ES-I3 (cell line): ENCODE data around the gene ZNF512B.
"Not testable (repeated sequence)": the region's sequence is repeated elsewhere in the genome, so short reads cannot be mapped to it uniquely, and the experiment has no call there.

Experiments used
- H3K36me3 ChIP-seq: 2 replicates; pipeline ENCODE4 v1.6.1; 2013; ENCODE audit warnings: mild to moderate bottlenecking, low read length, control low read depth, moderate library complexity; ENCODE audit not compliant: insufficient read depth
- H3K4me1 ChIP-seq: 2 replicates; pipeline ENCODE4 v1.6.1; 2013; ENCODE audit warnings: mild to moderate bottlenecking, control low read depth, low read length; ENCODE audit not compliant: insufficient read depth
- H3K9ac ChIP-seq: 2 replicates; pipeline ENCODE4 v1.6.1; 2013; ENCODE audit warnings: low read depth, mild to moderate bottlenecking, low read length, moderate library complexity
- H3K9me3 ChIP-seq: 2 replicates; pipeline ENCODE4 v1.6.1; 2013; ENCODE audit warnings: mild to moderate bottlenecking, low read length, moderate library complexity; ENCODE audit not compliant: control insufficient read depth, insufficient read depth

The ZNF512B gene

GRCh38 chr20:63972312-63973159, 2.8 kb upstream of the ZNF512B start:
- H3K9ac ChIP-seq, result no peak overlapping the region
- H3K9me3 ChIP-seq, result peaks cover under 1% of the 10 kb centered on the region; the same call in 1 of the 2 replicates
- no peaks in the 10 kb centered on the region for H3K4me1 ChIP-seq
- no peaks in the 10 kb centered on the region for H3K36me3 ChIP-seq

- H3K9ac ChIP-seq, H3K36me3 ChIP-seq, H3K9me3 ChIP-seq, H3K4me1 ChIP-seq: not testable (repeated sequence)
Observed at GRCh38 chr20:63971960-63972311, 2.2 kb upstream of the ZNF512B start.

GRCh38 chr20:63970714-63971431, 1.1 kb upstream of the ZNF512B start:
- Histone ChIP-seq H3K36me3 (peaks cover 3% of the 10 kb centered on the region; the same call in 1 of the 2 replicates), H3K9ac (no peak overlapping the region), H3K9me3 (peaks cover 8% of the 10 kb centered on the region), H3K4me1 (no peaks in the 10 kb centered on the region)

- Histone ChIP-seq H3K36me3 (peaks cover 3% of the 10 kb centered on the region; the same call in 1 of the 2 replicates), H3K9ac (peak overlapping the region; percentile 92)
Observed at GRCh38 chr20:63968928-63969760, 586 bp downstream of the ZNF512B start.

GRCh38 chr20:63968136-63968927, 1.4 kb downstream of the ZNF512B start:
- peaks cover 6% of the 10 kb centered on the region for H3K36me3 ChIP-seq
- peaks cover 8% of the 10 kb centered on the region for H3K9me3 ChIP-seq
- no peaks in the 10 kb centered on the region for H3K4me1 ChIP-seq
- peak overlapping the region; percentile 92 for H3K9ac ChIP-seq

More at GRCh38 chr20:63968928-63969760, 586 bp downstream of the ZNF512B start:
- peaks cover 8% of the 10 kb centered on the region for H3K9me3 ChIP-seq
- no peaks in the 10 kb centered on the region for H3K4me1 ChIP-seq

- Histone ChIP-seq H3K9me3 (peaks cover 8% of the 10 kb centered on the region), H3K9ac (no peak overlapping the region), H3K4me1 (no peaks in the 10 kb centered on the region), H3K36me3 (peaks cover 6% of the 10 kb centered on the region)
Observed at GRCh38 chr20:63967330-63968135, 2.2 kb downstream of the ZNF512B start.

- Histone ChIP-seq H3K36me3 (peaks cover 6% of the 10 kb centered on the region), H3K9me3 (peaks cover 8% of the 10 kb centered on the region), H3K4me1 (no peaks in the 10 kb centered on the region), H3K9ac (no peak overlapping the region)
Observed at GRCh38 chr20:63966944-63967322, 2.8 kb downstream of the ZNF512B start.

- Histone ChIP-seq H3K4me1 (no peaks in the 10 kb centered on the region), H3K9ac (no peak overlapping the region), H3K9me3 (peaks cover 8% of the 10 kb centered on the region), H3K36me3 (peaks cover 6% of the 10 kb centered on the region)
Observed at GRCh38 chr20:63966172-63966943, 3.4 kb downstream of the ZNF512B start.

GRCh38 chr20:63964412-63964811, 5.3 kb downstream of the ZNF512B start:
- Histone ChIP-seq H3K4me1 (peaks cover 2% of the 10 kb centered on the region; the same call in 1 of the 2 replicates), H3K9ac (no peak overlapping the region), H3K36me3 (peaks cover 6% of the 10 kb centered on the region), H3K9me3 (peaks cover 8% of the 10 kb centered on the region)

GRCh38 chr20:63963784-63964301, 5.9 kb downstream of the ZNF512B start:
- H3K9me3 ChIP-seq, result peaks cover 8% of the 10 kb centered on the region
- H3K4me1 ChIP-seq, result peaks cover 8% of the 10 kb centered on the region; the same call in 1 of the 2 replicates
- no peak overlapping the region for H3K9ac ChIP-seq
- peaks cover 9% of the 10 kb centered on the region for H3K36me3 ChIP-seq

- Histone ChIP-seq H3K36me3 (peaks cover 9% of the 10 kb centered on the region), H3K9me3 (peaks cover 8% of the 10 kb centered on the region), H3K9ac (no peak overlapping the region), H3K4me1 (peaks cover 12% of the 10 kb centered on the region)
Observed at GRCh38 chr20:63963348-63963741, 6.4 kb downstream of the ZNF512B start.
